ENCODE results near the gene FABP6. TPM values are rescaled to one million over a fixed set of nuclear protein-coding genes. Genes with fewer than 3 reads are reported as not detected.

Gene FABP6
- polyA plus RNA-seq, 3 donors: not detected

- H3K9me3 Mint-ChIP-seq: no peaks in the 10 kb centered on the region
- no peaks in the 10 kb centered on the region for H3K79me2 ChIP-seq (ENCODE audit: insufficient read depth, low read length)
- H3K27me3 Mint-ChIP-seq (ENCODE audit: low read depth in 3 of 3): peaks cover 1 to 6% (median 2%) of the 10 kb centered on the region in 3 donors
- H3K36me3 Mint-ChIP-seq: no peaks in the 10 kb centered on the region
- H3K4me3 ChIP-seq (replicated peaks in 1 of 3; ENCODE audit: low read depth in 2 of 3, low read length in 3 of 3): no peak overlapping the region
- H3K9me3 ChIP-seq (replicated peaks in 1 of 2; ENCODE audit: control insufficient read depth in 1 of 2, insufficient read depth in 1 of 2, low read length in 2 of 2): no peaks in the 10 kb centered on the region
- H3K27me3 ChIP-seq (ENCODE audit: control insufficient read depth in 2 of 2, insufficient read depth in 2 of 2, low read length in 2 of 2): no peaks in the 10 kb centered on the region
- no CpG with 5 or more reads among the region's 4 CpGs for WGBS (ENCODE audit: insufficient coverage)
- no peaks in the 10 kb centered on the region for H4K20me1 ChIP-seq (ENCODE audit: insufficient read depth, low read length)
- TF ChIP-seq CTCF (IDR thresholded peaks at IDR 0.05): no peak
- no peak overlapping the region for H3K27ac Mint-ChIP-seq
- H3K9ac ChIP-seq (ENCODE audit: insufficient read depth, low read length, poor library complexity, severe bottlenecking): no peak overlapping the region
- H3K36me3 ChIP-seq (replicated peaks in 1 of 2; ENCODE audit: control insufficient read depth in 1 of 2, insufficient read depth in 2 of 2, low read length in 2 of 2): no peaks in the 10 kb centered on the region
- no peak overlapping the region for H3K4me3 Mint-ChIP-seq
- no peaks in the 10 kb centered on the region for H3K4me1 ChIP-seq (ENCODE audit: control insufficient read depth in 1 of 2, insufficient read depth in 2 of 2, low read length in 2 of 2)
- no peak overlapping the region for H3K27ac ChIP-seq (ENCODE audit: low read depth in 1 of 2, low read length in 2 of 2)
- DNase-seq: no peak
- intact Hi-C loops (cut with micrococcal nuclease): no loop called here
- H3K4me1 Mint-ChIP-seq: no peaks in the 10 kb centered on the region
- H2AFZ ChIP-seq (ENCODE audit: insufficient read depth, low read depth, low read length, poor library complexity, severe bottlenecking): no peak overlapping the region
- H3K4me2 ChIP-seq (replicated peaks; ENCODE audit: extremely low read depth, low read length, poor library complexity, severe bottlenecking): no peak overlapping the region
Measured at GRCh38 chr5:160284291-160284873, 55.1 kb downstream of the FABP6 start.

GRCh38 chr5:160285316-160285715, 56.0 kb downstream of the FABP6 start:
- no peak overlapping the region for H3K9ac ChIP-seq (ENCODE audit: insufficient read depth, low read length, poor library complexity, severe bottlenecking)
- no peaks in the 10 kb centered on the region for H3K79me2 ChIP-seq (ENCODE audit: insufficient read depth, low read length)
- Mint-ChIP-seq H3K36me3 (no peaks in the 10 kb centered on the region), H3K9me3 (no peaks in the 10 kb centered on the region), H3K27me3 (ENCODE audit: low read depth in 3 of 3) (peaks cover 0 to 6% (median 2%) of the 10 kb centered on the region in 3 donors), H3K4me1 (no peaks in the 10 kb centered on the region), H3K4me3 (no peak overlapping the region), H3K27ac (no peak overlapping the region)
- H4K20me1 ChIP-seq (ENCODE audit: insufficient read depth, low read length): no peaks in the 10 kb centered on the region
- TF ChIP-seq CTCF (IDR thresholded peaks at IDR 0.05): no peak
- no peaks in the 10 kb centered on the region for H3K4me1 ChIP-seq (ENCODE audit: control insufficient read depth in 1 of 2, insufficient read depth in 2 of 2, low read length in 2 of 2)
- H3K36me3 ChIP-seq (replicated peaks in 1 of 2; ENCODE audit: control insufficient read depth in 1 of 2, insufficient read depth in 2 of 2, low read length in 2 of 2): no peaks in the 10 kb centered on the region
- H3K9me3 ChIP-seq (replicated peaks in 1 of 2; ENCODE audit: control insufficient read depth in 1 of 2, insufficient read depth in 1 of 2, low read length in 2 of 2): no peaks in the 10 kb centered on the region
- H3K4me2 ChIP-seq (replicated peaks; ENCODE audit: extremely low read depth, low read length, poor library complexity, severe bottlenecking): no peak overlapping the region
- no peaks in the 10 kb centered on the region for H3K27me3 ChIP-seq (ENCODE audit: control insufficient read depth in 2 of 2, insufficient read depth in 2 of 2, low read length in 2 of 2)
- DNase-seq: no peak
- no peak overlapping the region for H3K4me3 ChIP-seq (replicated peaks in 1 of 3; ENCODE audit: low read depth in 2 of 3, low read length in 3 of 3)
- intact Hi-C loops (cut with micrococcal nuclease): no loop called here
- 8% methylated on average over 2 of the region's 2 CpGs for WGBS (ENCODE audit: insufficient coverage)
- H2AFZ ChIP-seq (ENCODE audit: insufficient read depth, low read depth, low read length, poor library complexity, severe bottlenecking): no peak overlapping the region
- no peak overlapping the region for H3K27ac ChIP-seq (ENCODE audit: low read depth in 1 of 2, low read length in 2 of 2)
